C4-2B (cell line): Measurements from ENCODE around the gene NPHP4.
"Not testable (repeated sequence)": the region's sequence is repeated elsewhere in the genome, so short reads cannot be mapped to it uniquely, and the experiment has no call there.

ENCODE experiments used
- ZFX ChIP-seq: fragments of 450-650 bp; IDR thresholded peaks from 2 replicates; pipeline ENCODE4 v1.6.1; 2017
- TF ChIP-seq, protein P1 (sequence below): fragments of 450-650 bp; conservative IDR thresholded peaks from 2 replicates; pipeline ENCODE4 v1.5.1; 2017; ENCODE audit warnings: mild to moderate bottlenecking

DNA sequence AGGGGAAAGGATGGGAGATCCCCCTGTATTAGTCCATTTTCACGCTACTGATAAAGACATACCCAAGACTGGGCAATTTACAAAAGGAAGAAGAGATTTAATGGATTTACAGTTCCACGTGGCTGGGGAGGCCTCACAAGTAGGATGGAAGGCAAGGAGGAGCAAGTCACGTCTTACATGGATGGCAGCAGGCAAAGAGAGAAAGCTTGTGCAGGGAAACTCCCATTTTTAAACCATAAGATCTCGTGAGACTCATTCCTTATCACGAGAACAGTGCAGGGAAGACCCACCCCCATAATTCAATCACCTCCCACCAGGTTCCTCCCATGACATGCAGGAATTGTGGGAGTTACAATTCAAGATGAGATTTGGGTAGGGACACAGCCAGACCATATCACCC is 138.4 kb downstream of the NPHP4 start:
- TF ChIP-seq, protein P1, sequence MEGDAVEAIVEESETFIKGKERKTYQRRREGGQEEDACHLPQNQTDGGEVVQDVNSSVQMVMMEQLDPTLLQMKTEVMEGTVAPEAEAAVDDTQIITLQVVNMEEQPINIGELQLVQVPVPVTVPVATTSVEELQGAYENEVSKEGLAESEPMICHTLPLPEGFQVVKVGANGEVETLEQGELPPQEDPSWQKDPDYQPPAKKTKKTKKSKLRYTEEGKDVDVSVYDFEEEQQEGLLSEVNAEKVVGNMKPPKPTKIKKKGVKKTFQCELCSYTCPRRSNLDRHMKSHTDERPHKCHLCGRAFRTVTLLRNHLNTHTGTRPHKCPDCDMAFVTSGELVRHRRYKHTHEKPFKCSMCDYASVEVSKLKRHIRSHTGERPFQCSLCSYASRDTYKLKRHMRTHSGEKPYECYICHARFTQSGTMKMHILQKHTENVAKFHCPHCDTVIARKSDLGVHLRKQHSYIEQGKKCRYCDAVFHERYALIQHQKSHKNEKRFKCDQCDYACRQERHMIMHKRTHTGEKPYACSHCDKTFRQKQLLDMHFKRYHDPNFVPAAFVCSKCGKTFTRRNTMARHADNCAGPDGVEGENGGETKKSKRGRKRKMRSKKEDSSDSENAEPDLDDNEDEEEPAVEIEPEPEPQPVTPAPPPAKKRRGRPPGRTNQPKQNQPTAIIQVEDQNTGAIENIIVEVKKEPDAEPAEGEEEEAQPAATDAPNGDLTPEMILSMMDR = not testable (repeated sequence)
- TF ChIP-seq ZFX = not testable (repeated sequence)
